Activated T-cell treated with anti-CD3 and anti-CD28 coated beads for 1 hour (primary cell): Measurements from ENCODE around the gene SLC35E4.
"Not testable (repeated sequence)": the region's sequence is repeated elsewhere in the genome, so short reads cannot be mapped to it uniquely, and the experiment has no call there.

Experiments
- DNase-seq: peaks from one replicate; pipeline ENCODE4 v3.0.0-alpha.2; 2020; ENCODE audit warnings: low read depth

The SLC35E4 gene, protein sequence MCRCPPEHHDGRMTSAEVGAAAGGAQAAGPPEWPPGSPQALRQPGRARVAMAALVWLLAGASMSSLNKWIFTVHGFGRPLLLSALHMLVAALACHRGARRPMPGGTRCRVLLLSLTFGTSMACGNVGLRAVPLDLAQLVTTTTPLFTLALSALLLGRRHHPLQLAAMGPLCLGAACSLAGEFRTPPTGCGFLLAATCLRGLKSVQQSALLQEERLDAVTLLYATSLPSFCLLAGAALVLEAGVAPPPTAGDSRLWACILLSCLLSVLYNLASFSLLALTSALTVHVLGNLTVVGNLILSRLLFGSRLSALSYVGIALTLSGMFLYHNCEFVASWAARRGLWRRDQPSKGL

DNA sequence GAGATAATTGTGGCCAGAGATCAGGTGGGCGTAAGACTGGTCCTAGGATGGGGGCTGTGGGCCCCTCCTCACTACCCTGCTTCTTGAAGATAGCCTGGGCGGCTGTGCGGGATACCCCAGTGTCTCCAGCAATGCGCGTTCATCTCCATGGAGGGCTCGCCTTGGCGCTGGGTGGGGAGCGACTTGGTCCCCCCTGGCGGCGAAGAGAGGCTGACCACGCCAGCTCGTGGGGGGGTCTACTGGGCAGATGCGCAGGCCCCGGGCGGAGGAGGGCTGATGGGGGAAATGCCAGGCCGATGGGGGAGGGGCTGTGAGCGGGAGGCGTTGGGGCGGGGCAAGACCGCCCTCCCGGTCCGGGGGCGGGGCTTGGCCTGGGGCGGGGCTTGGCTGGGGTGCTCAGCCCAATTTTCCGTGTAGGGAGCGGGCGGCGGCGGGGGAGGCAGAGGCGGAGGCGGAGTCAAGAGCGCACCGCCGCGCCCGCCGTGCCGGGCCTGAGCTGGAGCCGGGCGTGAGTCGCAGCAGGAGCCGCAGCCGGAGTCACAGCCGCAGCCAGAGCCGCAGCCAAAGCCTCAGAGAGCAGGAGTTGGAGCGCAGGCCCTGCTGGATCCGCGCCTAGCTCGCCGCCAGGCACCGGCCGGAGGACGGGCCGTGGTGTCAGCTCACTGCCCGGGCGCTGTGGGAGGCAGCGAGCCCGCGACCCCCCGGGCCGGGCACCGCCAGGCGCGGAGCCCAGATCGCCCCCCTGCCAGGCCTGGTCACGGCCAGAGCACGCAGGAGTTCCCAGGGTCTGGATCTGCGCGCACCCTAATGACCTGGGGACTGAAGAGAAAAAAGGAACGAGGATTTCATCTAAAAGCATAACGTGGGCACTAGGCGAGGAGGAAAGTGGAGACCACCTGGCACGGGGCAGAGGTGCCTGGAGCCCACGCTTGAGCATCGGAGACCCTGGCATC, at the start of gene SLC35E4:
TSS of gene SLC35E4 (plus strand) at position 509 of the 953 bp plus-strand sequence. CDS start 670 bp downstream, outside the sequence.
- DNase-seq: peak; percentile 98

DNA sequence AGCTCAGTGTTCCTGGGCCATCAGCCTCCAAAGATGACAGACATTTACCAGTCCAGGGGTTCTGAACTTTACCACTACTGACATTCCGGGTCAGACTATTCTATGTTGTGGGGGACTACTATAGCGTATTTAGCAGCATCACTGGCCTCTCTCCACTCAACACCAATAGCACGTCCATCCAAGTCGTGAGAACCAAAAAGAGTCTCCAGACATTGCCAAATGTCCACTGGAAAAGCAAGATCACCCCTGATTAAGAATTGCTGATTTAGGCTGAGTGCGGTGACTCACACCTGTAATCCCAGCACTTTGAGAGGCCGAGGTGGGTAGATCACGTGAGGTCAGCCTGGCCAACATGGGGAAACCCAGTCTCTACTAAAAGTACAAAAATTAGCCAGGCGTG, 49.2 kb upstream of the SLC35E4 start:
- no peak for DNase-seq

DNA sequence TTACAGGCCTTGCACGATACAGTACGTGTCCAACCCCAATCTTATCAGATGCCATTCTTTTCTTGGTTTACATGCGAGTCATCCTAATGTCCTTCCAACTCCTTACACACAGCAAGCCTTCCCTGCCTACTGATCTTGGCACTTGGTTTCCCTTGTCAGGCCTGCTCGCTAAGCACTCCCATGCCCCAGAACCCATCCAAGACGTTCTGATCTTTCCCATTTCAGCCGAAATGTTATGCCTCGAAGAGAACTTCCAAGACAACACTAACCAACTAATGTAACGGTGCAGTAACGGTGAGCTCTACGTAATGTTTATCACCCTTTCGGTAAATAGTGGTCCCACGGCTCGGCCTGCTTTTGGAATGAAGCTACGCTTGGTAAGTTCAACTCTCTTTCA, 44.4 kb upstream of the SLC35E4 start:
- no peak for DNase-seq

DNA sequence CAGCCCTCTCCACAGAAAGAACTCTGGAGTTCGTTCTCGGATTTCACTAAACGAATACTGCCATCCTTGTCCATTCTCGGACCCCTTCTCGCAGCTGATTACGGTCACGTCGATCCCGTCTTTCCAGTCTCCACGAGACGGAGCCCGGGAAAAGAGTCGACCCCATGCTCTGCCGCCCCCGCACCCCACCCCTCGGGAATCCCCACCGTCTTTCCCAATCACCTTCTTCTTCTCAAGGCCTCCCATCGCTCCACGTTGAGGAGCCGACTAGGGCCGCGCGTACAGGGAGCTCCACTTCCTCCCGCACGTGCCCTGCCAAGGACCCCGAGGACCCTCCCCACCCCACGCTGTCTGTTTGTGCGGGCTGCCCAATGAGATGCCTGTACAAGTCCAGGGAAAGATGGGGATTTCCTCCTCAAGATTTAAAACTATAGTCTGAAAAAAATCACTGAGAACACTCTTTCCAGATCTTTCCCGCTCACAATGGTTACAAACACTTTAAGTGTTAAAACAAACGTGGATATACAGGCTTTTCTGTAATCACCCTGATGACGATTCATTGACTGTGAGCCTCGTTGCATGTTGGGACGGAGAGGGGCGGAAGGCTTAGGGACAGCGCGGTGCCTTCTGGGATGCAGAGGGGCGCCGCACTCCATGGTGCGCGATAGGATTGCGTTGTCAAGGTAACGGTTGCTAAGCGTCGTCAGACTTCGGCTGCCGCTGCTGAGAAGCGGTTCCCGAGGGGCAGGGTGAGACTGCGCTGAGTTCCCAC, 43.8 kb upstream of the SLC35E4 start, which contains the start of gene PES1:
TSS of gene PES1 (minus strand) at position 323 of the 772 bp plus-strand sequence. CDS start at position 246, 77 bp downstream.
- DNase-seq: peak; percentile 85

DNA sequence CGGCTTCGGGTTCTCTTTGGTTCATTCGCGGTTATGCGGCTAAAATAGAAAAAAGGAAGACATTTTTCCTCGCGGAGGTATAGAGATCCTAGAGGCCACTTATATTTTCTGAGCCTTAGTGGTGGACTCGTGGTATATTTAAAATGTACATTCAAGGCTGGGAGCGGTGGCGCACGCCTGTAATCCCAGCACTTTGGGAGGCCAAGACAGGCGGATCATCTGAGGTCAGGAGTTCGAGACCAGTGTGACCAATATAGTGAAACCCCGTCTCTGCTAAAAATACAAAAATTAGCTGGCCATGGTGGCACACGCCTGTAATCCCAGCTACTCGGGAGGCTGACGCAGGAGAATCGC, 43.2 kb upstream of the SLC35E4 start:
- DNase-seq: not testable (repeated sequence)

DNA sequence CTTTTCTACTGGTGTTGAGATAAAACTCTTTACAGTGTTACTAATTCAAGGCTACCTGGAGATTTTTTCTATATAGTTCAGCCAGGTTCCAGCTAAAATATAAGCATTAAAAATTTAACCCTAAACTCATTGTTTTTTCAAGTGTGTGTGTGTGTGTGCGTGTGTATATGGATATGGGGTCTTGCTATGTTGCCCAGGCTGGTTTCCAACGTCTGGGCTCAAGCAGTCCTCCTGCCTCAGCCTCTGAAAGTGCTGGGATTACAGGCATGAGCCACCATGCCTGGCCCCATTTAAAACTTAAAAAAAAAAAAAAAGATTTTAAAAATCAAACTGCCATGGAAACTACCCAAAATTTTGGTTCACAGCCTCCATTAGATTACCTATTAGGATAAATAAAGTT, 39.4 kb upstream of the SLC35E4 start:
- DNase-seq: no peak

DNA sequence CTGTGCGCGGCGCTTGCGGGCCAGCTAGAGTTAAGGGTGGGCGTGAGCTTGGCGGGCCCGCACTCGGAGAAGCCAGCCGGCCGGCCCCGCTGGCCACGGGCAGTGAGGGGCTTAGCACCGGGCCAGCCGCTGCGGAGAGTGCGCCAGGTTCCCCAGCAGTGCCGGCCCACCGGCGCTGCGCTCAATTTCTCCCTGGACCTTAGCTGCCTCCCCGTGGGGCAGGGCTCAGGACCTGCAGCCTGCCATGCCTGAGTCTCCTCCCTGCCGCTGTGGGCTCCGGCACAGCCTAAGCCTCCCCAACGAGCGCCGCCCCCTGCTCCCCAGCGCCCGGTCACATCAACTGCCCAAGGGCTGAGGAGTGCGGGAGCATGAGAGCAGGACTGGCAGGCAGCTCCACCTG, 38.7 kb upstream of the SLC35E4 start:
- no peak for DNase-seq

DNA sequence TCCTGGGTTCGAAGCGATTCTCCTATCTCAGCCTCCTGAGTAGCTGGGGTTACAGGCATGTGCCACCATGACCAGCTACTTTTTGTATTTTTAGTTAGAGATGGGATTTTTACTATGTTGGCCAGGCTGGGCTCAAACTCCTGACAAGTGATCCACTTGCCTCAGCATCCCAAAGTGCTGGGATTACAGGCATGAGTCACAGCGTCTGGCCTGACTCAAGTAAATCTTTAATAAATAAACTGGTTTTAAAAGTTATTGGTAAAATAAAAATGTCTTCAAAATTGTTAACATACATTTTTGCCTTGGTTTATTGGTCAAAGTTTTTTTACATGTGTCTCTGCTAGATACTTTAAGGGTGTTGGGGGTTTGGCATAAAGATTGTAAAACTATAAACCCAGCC, 36.6 kb upstream of the SLC35E4 start:
- DNase-seq: no peak

DNA sequence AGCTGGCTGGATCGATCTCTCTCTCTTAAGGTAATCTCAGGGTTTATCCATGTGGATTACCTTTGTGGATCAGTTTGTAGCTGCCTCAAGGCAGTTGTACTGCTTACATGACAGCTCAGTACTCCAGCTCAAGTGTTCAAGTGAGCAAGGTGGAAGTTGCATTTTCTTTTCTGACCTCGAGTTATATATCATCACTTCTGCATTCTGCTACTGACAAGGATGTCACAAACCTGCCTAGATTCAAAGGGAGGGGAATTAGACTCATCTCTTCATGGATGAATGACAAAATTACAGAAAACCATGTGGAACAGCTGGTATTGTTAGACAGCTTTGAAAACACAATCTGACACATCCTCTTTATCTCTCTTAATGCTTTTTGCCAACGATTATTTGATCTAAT, 34.7 kb upstream of the SLC35E4 start:
- DNase-seq: no peak

DNA sequence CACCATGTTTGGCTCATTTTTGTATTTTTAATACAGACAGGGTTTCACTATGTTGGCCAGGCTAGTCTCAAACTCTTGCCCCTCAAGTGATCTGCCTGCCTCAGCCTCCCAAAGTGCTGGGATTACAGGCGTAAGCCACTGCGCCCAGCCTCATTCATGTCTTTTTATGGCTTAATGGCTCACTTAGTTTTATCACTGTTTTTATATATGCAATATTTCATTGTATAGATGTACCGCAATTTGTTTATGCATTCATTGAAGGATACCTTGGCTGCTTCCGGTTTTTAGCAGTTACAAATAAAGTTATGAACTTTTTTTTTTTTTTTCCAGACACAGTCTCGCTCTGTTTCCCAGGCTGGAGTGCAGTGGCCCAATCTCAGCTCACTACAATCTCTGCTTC, 34.1 kb upstream of the SLC35E4 start:
- no peak for DNase-seq

DNA sequence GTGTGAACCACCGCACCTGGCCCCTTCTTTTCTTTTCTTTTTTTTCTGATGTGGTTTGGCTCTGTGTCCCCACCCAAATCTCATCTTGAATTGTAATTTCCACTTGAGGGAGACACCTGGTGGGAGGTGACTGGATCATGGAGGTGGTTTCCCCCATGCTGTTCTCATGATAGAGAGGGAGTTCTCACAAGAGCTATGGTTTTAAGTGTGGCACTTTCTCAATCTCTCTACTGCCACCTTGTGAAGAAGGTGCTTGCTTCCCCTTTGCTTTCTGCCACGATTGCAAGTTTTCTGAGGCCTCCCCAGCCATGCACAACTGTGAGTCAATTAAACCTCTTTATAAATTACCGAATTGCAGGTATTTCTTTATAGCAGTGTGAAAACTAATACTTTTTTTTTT, 33.5 kb upstream of the SLC35E4 start:
- DNase-seq: no peak

DNA sequence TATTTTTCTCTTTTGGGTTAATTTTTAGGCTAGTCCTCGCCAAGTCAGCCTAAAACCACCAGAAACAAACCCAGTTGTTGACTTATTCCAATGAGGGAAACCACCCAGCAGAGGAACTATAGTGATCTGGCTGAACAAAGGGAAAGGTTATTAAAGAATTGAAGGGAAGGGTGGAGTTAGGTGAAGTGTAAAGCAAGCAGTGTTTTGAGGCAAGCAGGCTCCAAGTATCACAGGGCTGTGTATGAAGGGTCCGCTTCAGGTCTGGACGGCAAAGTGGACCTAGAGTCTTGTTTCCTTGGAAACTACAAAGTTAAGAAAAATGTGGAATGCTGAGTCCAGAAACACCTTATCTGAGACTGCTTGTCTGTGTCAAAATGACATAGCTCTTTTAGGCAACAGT, 31.8 kb upstream of the SLC35E4 start:
- DNase-seq: no peak

DNA sequence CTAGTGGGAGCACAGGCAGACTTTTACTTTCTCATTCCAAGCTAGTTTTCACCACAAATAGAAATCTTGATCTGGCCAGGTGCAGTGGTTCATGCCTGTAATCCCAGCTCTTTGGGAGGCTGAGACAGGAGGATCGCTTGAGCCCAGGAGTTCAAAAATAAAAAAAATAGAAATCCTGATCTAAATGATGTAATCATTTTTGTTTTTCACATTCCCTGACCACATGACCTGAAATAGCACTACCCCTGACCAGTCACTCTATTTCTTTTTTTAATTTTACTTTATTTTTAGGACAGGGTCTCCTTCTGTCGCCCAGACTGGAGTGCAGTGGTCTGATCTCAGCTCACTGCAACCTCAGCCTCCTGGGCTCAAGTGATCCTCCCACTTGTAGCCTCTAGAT, 30.9 kb upstream of the SLC35E4 start:
- DNase-seq: no peak

DNA sequence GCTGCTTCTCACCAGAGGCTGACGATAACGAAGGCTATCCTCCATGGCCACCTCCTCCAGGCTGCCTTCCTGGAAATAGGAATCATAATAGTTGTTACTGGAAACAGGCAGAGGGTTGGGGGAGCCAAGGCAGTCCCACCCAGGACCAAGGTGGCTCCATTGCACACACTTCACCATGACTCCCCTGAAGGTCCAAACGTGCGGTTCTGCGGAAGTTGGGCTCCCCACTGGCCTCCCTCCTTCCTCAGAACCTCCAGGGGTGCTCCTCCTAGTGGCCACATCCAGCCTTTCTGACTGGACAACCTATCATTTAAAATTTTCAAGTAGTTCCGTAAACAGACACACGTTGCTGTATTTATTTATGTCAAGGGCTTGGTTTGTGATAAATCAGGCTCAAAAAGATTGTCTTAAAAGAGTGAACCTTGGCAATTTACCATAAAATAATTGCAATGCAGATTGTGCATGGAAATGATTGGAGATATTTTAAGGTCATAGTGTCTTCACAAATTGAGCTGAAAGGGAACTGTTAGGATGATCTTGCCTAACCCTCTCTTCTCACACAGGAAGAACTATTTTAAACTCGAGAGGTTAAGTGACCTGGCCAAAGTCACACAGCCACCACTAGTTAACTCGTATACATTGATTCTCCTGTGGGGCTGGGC, 30.0 kb upstream of the SLC35E4 start:
- DNase-seq: peak; percentile 34

DNA sequence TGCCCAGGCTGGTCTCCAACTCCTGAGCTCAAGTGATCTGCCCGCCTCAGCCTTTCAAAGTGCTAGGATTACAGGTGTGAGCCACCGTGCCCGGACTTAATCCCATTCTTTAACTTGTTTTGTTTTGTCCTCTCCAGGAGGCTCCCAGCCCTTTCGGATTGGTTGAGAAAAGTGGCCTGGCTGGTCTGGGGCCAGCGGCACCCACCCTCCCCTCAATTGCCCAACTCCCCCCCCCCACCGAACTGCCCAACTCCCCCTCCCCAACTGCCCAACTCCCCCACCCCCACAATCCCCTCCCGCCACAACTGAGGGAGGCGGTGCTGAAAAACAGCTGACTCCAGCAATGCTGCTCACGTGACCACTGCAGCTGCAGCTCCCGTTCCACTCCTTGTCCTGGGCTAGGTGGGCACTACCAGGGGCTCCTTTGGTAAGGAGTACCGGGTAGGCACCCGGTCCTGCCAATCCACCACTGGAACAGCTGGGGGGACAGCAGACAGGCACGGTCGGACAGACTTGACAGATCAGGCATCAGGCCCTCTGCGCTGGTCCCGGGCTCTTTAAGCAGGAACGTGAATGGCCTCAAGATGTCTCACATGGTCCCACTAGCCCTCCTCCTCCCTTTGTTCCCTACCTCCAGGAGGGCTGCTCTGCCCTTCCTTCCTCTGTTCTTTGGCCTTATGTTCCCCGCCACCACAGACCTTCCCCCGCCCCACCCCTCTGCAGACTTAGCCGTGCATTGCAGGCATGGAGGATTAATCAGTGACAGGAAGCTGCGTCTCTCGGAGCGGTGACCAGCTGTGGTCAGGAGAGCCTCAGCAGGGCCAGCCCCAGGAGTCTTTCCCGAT, 28.9 kb upstream of the SLC35E4 start, which contains the start of gene TCN2:
TSS of gene TCN2 (plus strand) at position 720 of the 845 bp plus-strand sequence. CDS start 158 bp downstream, outside the sequence.
- no peak for DNase-seq

DNA sequence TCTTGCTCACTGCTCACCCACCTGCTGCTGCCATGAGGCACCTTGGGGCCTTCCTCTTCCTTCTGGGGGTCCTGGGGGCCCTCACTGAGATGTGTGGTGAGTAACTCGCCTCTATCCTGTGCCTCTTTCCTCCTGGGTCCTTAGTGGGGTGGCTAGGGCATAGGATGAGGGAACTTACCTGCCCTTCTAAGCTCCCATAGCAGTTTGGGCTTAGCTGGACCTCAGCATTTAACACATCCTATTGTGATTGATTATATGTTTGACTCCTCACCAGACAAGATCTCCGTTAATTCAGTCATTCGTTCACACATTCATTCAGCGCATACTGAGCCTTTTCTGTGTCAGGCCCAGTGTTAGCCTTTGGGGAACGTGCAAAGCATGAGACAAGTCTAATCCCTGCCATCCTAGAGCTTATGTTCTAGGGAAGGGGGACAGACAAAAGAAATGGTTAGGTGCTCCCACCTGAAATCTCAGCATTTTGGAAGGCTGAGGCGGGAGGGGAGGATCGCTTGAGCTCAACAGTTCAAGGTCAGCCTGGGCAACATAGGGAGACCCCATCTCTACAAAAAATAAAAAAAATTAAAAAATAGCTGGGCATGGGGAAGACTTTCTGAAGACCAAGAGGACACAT, 28.2 kb upstream of the SLC35E4 start:
- DNase-seq: no peak

DNA sequence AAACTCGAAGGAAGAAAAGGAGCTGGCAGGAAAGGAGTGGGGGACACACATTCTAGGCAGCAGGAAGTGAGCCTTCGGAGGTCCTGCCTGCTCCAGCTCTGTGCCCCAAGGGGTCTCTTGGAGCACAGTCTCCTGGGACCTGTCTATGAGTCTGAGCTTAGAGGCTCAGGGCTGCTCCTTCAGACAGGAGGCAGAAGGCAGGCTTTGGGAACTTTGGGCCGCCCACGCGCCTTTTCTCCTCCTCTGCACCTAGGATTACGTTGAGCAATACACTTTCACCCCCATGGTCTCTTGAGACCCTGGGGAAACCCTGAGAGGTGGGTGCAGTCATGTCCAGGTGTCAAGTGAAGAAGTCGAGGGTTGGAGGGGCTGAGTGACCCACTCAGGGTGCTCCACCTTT, 27.6 kb upstream of the SLC35E4 start:
- no peak for DNase-seq

DNA sequence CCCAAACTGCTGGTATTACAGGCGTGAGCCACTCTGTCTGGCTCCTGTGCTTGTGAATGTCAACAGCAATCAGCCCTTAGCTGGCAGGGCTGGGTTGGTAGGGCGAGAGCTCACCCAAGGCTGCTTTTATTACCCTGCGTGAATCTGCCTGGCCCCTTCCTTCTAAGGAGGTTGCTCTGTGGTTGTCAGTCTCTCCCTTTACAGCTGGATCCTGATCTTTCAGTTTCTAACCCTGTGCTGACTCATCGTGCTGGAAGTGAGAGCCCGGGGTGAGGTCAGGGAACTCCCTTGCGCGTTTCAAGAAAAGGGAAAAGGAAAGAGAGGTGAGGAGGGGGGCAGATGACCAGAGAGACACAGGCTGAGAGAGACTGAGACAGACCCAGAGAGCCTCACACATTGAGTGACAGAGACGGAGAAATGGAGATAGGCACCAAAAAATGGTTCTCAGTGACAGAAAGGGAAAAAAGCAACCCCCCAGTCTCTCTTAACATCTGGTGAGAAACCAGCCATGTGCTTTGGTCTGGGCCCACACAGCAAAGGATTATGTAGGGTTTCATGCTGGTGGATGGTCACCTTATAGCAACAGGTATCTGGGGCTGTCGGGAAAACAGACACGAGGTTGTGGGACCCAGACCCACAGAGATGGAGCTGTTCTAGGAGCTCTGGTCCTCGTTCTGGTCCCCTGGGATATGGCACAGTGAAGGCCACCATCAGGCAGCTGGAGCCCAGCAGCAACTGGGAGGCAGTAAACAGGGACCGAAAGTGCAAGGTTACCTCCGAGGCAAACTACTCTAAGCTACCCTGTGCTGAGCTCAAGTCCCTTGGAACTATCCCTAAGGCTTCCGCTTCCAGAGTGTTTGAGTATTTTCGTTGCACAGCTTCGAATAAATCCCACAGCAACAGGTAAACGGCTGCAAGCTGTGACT, 26.1 kb upstream of the SLC35E4 start:
- no peak for DNase-seq

DNA sequence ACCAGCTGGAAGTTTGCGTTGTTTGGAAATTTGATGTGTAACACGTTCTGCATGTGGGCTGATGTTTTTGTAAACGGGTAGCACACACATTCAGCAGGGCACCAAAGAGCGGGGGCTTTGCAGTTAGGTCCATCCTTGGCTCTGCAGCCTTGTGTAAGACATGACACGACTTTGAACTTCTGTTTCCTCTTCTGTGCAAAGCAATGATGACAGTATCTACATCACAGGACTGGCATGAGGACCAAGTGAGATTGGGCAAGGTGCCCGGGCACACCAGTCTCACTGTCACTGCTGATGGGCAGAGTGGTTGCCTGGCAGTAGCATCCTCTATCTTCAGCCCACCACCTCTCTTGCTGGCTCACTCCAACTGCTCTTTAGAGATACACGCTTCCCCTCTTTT, 25.3 kb upstream of the SLC35E4 start:
- no peak for DNase-seq
